SJCRH30 (cell line): ENCODE results near the gene CSRP2. TPM values are rescaled to one million over a fixed set of nuclear protein-coding genes. Genes with fewer than 3 reads are reported as not detected.

Experiments used
- DNase-seq, 2 experiments: peaks; one replicate each; pipeline ENCODE4 v3.0.0-alpha.2; 2015 to 2020
- H3K27ac ChIP-seq: fragments of 250-450 bp; sonication (Bioruptor Pico); 2 replicates; pipeline ENCODE4 v1.5.1; 2020; ENCODE audit warnings: mild to moderate bottlenecking, moderate library complexity
- H3K27me3 ChIP-seq: fragments of 250-450 bp; sonication (Bioruptor Pico); 2 replicates; pipeline ENCODE4 v1.5.1; 2020; ENCODE audit warnings: mild to moderate bottlenecking, moderate library complexity
- H3K36me3 ChIP-seq: fragments of 250-450 bp; sonication (Bioruptor Pico); 2 replicates; pipeline ENCODE4 v1.5.1; 2020; ENCODE audit warnings: mild to moderate bottlenecking, moderate library complexity
- H3K4me1 ChIP-seq: fragments of 250-450 bp; sonication (Bioruptor Pico); 2 replicates; pipeline ENCODE4 v1.5.1; 2020; ENCODE audit warnings: mild to moderate bottlenecking, moderate library complexity
- H3K4me3 ChIP-seq: fragments of 250-450 bp; sonication (Bioruptor Pico); 2 replicates; pipeline ENCODE4 v1.5.1; 2020; ENCODE audit warnings: mild to moderate bottlenecking, moderate library complexity
- H3K9me3 ChIP-seq: fragments of 250-450 bp; sonication (Bioruptor Pico); replicated peaks from 2 replicates; pipeline ENCODE4 v1.5.1; 2020; ENCODE audit warnings: mild to moderate bottlenecking, moderate library complexity
- total RNA-seq: library from RNA; depleted of rRNA; stranded (reverse); fragments of >200 nt; shearing (Covaris generic); gene quantifications from 2 replicates; pipeline ENCODE4 v1.2.3, GENCODE V29; 2014

Gene CSRP2
- total RNA-seq, 1 experiment from 2014 or later = 131 TPM

DNA sequence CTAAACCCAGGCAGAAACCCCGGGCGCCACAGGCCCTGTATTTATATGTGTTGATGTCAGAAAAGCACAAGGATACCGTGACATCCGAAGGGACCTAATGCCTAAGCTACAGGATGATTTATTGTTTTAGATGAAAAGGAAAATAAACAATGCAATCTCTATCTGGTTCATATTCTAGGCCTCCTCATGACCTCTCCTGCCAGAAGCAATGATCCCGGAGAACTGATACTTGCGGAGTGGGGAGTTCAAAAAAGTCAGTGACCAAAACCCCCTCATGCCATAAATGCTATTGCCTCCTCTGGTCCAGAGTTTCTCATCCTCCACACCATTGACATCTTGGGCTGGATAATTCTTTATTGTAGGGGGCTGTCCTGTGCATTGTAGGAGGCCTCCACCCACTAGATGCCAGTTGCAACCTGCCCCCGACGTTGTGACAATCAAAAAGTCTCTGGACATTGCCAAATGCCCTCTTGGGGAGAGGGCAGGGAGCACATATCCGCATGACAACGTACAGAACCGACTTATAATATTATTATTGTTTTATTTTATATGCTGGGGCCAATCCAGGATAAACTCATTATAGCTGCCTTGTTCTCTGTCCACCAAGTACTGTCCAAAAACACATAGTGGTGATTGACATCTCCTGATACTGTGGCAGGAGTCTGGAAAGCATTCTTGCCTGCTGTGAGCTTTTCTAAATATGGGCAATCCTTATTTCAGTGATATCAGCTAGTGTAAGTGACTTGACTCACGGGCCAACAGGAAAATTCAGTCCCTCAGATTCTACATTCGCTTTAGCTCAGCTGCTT, 1.1 kb upstream of the CSRP2 start:
- DNase-seq = no peak

DNA sequence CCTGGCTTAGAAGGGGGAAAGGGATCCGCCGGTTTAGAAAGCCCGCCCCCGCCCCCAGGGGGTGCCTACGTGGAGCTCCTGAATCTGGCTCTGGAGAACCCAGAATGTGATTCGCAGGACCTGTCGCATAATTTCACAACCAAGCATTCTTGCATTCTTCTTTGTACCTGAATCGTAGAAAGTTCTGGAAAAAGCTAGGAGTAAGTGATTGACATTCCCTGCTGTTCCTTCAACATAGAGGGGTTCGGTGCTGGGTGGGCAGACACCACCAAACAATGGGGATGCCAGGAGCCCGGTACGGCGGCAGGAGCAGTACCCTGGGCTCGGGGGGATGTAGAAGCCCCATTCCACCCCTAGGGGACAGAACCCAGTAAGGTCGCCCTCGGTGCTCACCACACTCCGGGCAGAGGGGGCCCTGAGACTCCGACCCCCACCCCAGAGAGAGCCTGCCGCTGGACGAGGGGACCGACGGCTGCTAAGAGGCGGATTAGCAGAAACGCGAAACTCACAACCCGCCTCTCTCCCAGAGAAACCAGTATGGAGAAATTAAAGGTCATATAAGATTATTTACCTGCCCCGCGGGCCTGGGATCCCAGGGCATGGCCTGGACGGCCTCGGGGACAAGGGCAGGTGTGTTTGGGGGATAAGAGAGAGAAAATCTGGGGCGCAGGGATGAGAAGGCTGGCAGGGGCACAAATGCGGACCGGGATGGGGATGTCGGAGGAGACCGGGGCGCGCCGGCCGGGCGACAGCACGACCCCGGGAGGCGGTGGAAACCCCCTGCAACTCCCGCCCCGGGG, 520 bp downstream of the CSRP2 start:
- Histone ChIP-seq H3K4me3 (peak overlapping the region; percentile 78), H3K36me3 (no peaks in the 10 kb centered on the region; the same call in 1 of the 2 replicates), H3K27me3 (no peaks in the 10 kb centered on the region), H3K4me1 (peaks cover 11% of the 10 kb centered on the region; the same call in 1 of the 2 replicates), H3K9me3 (no peaks in the 10 kb centered on the region), H3K27ac (peak overlapping the region; percentile 97)
- DNase-seq = peak; percentile 60 to 66

More for the DNA sequence above, 1.1 kb upstream of the CSRP2 start:
- Histone ChIP-seq H3K36me3 (no peaks in the 10 kb centered on the region), H3K4me1 (peaks cover 11% of the 10 kb centered on the region; the same call in 1 of the 2 replicates), H3K9me3 (no peaks in the 10 kb centered on the region), H3K27me3 (no peaks in the 10 kb centered on the region), H3K4me3 (peak overlapping the region; percentile 78), H3K27ac (peak overlapping the region; percentile 97)

DNA sequence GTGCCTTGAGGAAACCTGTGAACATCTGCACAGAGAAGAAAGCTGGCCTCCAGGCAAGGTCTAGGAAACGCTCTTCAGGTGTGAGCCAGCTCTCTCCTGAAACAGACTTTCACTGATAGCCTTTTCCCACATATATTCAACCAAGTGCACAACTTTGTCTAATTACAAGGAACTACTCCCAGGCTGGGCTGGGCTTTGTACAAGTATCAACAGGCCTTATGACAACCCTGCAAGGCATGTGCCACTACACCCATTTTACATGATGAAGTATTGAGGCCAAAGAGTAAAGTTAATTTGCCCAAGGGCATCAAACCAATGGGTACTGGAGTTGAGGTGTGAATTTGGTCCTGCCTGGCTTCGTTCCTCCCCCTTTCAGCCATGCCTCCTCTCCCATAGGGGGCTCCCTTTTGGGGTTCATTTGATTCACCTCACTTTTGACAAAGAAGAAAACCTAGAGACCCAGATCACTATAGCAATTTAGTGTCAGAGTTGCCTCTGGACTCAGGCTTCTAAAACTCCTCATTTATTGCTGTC, 2.1 kb downstream of the CSRP2 start:
- Histone ChIP-seq H3K4me1 (peaks cover 11% of the 10 kb centered on the region; the same call in 1 of the 2 replicates), H3K27ac (no peak overlapping the region), H3K27me3 (no peaks in the 10 kb centered on the region), H3K9me3 (no peaks in the 10 kb centered on the region), H3K36me3 (peaks cover 8% of the 10 kb centered on the region; the same call in 1 of the 2 replicates), H3K4me3 (peak overlapping the region; percentile 78)
- no peak for DNase-seq

DNA sequence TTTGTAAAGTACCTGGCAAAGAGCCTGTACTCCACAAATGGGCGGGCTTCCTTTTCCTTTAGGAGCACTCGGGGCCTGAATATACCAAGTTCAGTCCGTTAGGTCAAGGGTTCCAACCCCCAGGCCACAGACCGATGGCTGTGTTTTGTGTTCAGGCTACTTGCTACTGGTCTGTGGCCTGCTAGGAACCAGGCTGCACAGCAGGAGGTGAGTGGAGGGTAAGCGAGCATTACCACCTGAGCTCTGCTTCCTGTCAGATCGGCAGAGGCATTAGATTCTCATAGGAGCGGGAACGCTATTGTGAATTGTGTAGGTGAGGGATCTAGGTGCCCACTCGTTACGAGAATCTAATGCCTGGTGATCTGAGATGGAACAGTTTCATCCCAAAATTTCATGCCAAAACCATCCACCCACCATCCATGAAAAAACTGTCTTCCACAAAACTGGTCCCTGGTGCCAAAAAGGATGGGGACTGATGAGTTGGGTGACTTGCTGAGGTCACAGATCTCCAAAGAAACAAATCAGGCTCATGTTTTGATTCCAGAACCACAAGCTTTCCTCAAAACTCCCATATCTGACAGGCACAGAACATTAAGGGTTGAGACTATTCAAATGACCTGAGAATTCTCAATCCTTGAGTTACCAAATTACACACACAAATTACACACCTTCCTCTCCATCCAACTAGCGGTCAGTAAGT, 4.2 kb downstream of the CSRP2 start:
- no peaks in the 10 kb centered on the region for H3K9me3 ChIP-seq
- H3K4me1 ChIP-seq = no peaks in the 10 kb centered on the region; the same call in 1 of the 2 replicates
- H3K36me3 ChIP-seq = peaks cover 15% of the 10 kb centered on the region
- H3K27me3 ChIP-seq = no peaks in the 10 kb centered on the region
- H3K27ac ChIP-seq = no peak overlapping the region
- no peak overlapping the region for H3K4me3 ChIP-seq
- no peak for DNase-seq

DNA sequence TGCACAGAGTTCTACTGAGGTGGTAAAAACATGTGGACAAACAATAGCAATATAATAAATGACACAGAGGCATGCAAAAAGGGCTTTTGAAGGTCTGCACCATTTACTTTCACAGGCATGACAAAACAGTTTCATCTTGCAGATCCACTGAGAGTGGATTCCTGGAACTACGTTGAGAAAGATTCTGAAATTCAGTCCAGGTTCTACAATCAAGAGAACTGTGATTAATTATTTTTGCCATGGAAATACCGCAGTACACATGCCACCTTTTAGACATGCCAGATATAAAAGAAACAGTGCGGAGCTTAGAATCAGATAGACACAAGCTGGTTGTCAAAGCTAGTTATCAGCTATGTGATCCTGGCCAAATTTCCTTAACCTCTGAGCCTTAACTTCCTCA, 4.8 kb downstream of the CSRP2 start:
- no peaks in the 10 kb centered on the region for H3K9me3 ChIP-seq
- peaks cover 20% of the 10 kb centered on the region for H3K36me3 ChIP-seq
- no peaks in the 10 kb centered on the region for H3K4me1 ChIP-seq
- no peak for DNase-seq
- no peak overlapping the region for H3K27ac ChIP-seq
- no peak overlapping the region for H3K4me3 ChIP-seq
- H3K27me3 ChIP-seq = no peaks in the 10 kb centered on the region

DNA sequence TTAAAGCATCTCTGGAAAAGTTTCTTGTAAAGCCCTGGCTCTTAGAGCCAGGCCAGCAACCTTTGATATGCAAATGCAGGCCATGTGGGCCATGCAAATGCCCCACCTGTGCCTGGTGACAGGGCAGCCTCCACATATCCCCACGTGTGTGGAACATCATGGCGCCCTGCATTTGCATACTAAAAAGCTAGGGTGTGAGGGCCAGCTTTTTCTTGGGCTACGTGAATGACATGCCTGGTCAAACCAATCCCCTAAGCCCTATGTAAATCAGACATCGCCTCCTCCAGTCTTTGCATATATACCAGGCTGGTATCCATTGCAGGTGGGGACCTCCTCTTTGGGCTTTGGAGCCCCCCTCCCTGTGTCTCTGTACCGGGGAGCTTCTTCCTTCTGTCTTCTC, 6.4 kb downstream of the CSRP2 start:
- H3K4me1 ChIP-seq = peaks cover 6% of the 10 kb centered on the region
- no peaks in the 10 kb centered on the region for H3K27me3 ChIP-seq
- H3K36me3 ChIP-seq = peaks cover 25% of the 10 kb centered on the region
- H3K4me3 ChIP-seq = no peak overlapping the region
- no peak for DNase-seq
- no peaks in the 10 kb centered on the region for H3K9me3 ChIP-seq
- no peak overlapping the region for H3K27ac ChIP-seq

DNA sequence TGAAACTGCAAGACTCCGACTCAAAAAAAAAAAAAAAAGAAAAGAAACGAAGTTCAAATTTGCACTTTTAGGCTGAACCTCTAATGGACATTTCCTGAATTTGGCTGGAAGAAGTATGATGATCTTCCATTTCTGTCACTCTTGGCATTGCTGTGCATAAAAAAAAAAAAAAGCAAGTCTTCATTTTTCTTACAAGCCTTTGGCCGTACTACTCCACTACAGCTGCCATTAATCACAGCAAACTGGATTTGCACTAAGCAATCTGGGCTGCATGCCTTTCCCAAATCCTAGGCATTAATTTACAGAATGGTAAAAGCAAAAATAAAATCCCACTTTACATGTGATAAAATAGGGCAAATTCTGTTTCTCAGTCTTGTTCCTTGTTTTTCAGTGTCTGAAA, 7.1 kb downstream of the CSRP2 start:
- H3K27me3 ChIP-seq = no peaks in the 10 kb centered on the region
- no peak for DNase-seq
- peaks cover 8% of the 10 kb centered on the region for H3K4me1 ChIP-seq
- no peak overlapping the region for H3K27ac ChIP-seq
- H3K36me3 ChIP-seq = peaks cover 25% of the 10 kb centered on the region
- no peak overlapping the region for H3K4me3 ChIP-seq
- H3K9me3 ChIP-seq = no peaks in the 10 kb centered on the region

DNA sequence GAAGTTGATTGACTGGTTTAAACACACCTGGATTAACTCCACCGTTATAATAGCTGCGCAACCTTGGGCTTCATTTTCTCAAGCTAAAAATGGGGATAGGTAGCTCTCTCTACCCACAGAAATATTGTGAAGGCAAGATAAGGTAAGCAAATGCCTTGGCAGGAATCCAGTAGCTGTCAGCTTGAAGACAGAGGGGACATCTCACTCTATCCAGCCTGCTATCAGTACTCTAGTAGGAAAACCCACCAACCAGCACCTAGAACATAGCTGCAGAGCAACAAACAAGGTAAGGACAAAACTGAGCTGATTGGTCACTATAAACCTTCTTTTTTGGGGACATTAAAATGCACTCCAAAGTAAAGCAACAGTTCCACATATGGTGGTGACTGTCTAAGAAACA, 7.7 kb downstream of the CSRP2 start:
- DNase-seq = no peak
- H3K4me3 ChIP-seq = no peak overlapping the region
- H3K9me3 ChIP-seq = no peaks in the 10 kb centered on the region
- H3K36me3 ChIP-seq = peaks cover 25% of the 10 kb centered on the region
- H3K4me1 ChIP-seq = peaks cover 8% of the 10 kb centered on the region
- no peaks in the 10 kb centered on the region for H3K27me3 ChIP-seq
- H3K27ac ChIP-seq = no peak overlapping the region

DNA sequence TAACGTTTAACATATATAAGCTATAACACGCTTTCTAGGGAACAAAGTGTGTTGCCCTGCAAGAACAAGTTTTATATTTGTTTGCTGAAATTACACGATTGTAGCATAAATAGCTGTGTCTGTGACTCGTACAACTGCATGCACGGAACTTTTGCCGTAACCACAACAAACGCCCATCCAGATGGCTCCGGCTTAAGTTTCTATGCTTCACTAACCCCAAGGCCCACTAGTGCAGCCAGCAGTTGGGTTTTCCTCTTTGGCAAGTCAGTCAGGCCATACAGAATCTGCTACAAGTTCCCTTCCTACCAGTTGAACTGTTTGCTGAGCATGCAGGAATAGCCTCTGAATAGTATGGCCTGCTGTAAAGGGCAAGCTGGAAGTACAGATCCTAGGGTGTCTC, 12.1 kb downstream of the CSRP2 start:
- DNase-seq = peak; percentile 86 to 90
- Histone ChIP-seq H3K4me1 (peaks cover 44% of the 10 kb centered on the region), H3K27ac (peak overlapping the region; percentile 96), H3K9me3 (no peaks in the 10 kb centered on the region), H3K36me3 (peaks cover 40% of the 10 kb centered on the region), H3K4me3 (peak overlapping the region; percentile 40), H3K27me3 (no peaks in the 10 kb centered on the region)

DNA sequence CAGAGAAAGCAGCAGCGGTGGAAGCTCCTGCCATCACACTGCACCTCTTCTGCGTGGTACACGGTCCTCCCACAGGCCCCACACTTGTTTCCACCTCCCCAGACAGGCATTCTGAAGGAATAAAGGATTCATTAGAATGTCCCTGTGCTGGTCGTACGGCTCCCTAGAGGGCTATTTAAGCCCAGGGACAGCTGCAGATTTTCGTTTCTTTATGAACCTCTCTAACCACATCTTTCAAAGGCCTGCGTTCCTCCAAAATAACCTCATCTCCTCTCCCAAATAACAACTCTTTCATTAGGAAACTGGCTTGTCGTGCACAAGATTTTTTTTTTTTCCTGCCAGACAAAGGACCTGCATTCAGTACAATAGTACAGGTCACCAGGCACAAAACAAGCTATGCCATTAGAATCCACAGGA, 12.7 kb downstream of the CSRP2 start:
- H3K27ac ChIP-seq = peak overlapping the region; percentile 96
- peak overlapping the region; percentile 40 for H3K4me3 ChIP-seq
- no peaks in the 10 kb centered on the region for H3K27me3 ChIP-seq
- no peaks in the 10 kb centered on the region for H3K9me3 ChIP-seq
- H3K4me1 ChIP-seq = peaks cover 44% of the 10 kb centered on the region
- peaks cover 45% of the 10 kb centered on the region for H3K36me3 ChIP-seq
- DNase-seq = peak; percentile 80 to 93

DNA sequence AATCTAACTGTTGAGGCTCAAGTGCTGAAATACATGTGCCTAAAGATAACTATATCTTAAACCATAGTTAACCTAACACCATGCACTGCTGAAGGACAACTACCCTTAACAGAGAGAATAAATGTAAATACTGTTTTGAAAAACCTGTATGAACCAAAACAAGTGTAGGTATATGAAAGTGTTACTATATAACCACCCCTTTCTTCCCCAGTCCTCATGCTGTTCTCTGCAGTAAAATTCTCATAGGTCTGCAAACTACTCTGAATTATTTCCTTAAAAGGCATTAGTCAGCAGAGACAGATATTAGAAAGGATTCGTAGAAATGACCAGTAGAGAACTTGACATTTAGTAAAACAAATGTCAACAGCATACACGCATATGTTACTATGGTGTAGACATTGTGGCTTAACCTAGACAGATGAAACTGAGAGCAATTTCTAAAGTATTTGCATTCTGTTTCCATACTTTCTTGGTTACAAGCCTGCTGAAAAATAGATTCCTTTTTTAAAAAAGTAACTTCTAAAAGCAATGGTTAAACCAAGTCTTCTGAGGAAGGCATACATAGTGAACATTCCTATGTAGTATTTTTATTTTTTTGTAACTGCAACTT, 13.9 kb downstream of the CSRP2 start:
- peaks cover 44% of the 10 kb centered on the region for H3K4me1 ChIP-seq
- DNase-seq = no peak
- H3K27me3 ChIP-seq = no peaks in the 10 kb centered on the region
- H3K9me3 ChIP-seq = no peaks in the 10 kb centered on the region
- peak overlapping the region; percentile 96 for H3K27ac ChIP-seq
- peaks cover 46% of the 10 kb centered on the region for H3K36me3 ChIP-seq
- H3K4me3 ChIP-seq = no peak overlapping the region

DNA sequence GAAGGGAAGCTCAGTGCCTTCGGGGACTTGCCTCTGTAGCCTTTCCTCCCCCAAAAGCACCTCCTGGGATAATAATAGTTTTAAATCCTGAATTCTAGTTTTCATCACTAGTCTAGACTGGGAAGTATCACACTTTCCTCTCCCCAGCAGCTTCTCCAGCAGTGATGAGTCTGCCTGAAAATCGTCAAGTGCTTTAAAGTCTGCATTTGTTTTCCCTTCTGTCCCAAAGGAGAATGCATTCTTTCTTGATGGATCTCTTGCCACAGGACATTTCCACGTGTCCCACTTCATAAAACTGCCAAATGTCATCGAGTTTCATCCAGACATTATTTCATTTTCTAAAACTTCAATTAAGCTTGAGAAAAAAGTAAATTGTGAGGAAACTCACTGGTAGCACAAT, 15.0 kb downstream of the CSRP2 start:
- Histone ChIP-seq H3K27me3 (no peaks in the 10 kb centered on the region), H3K36me3 (peaks cover 48% of the 10 kb centered on the region), H3K9me3 (no peaks in the 10 kb centered on the region), H3K4me3 (no peak overlapping the region), H3K27ac (peak overlapping the region; percentile 96), H3K4me1 (peaks cover 44% of the 10 kb centered on the region)
- DNase-seq = peak in 1 of 2 experiments; percentile 37

DNA sequence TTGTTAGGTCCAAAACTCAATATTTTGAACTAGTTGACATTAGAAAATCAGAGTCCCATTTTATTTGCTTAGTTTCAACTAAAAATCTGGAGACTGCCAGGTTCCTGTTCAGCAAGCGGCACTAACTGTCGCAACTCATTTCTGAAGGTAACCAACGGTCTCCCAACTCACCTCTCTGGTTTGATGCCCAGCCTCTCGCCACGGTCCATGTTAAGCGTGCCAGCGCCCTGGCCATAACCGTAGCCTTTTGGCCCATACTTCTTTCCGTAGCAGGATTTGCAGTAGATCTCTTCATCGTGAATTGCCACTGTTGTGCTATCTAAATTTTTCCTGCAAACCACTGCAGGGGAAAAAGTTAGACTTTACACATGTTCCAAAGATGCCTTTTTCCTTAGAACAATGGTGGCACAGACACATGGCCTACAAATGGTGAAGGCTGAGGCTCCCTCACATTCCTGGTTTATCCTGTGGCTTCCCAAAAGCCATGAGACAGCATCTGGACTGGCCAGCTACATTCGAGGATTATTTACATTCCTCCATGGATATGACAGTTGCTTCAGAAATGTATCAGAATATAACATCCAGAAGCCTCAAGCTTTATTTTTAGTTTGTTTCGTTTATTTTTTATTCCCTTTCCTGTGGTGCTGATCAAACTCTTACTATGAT, 15.7 kb downstream of the CSRP2 start:
- Histone ChIP-seq H3K4me3 (no peak overlapping the region), H3K9me3 (no peaks in the 10 kb centered on the region), H3K27ac (peak overlapping the region; percentile 96), H3K4me1 (peaks cover 44% of the 10 kb centered on the region), H3K36me3 (peaks cover 54% of the 10 kb centered on the region), H3K27me3 (no peaks in the 10 kb centered on the region)
- DNase-seq = peak; percentile 75 to 88

DNA sequence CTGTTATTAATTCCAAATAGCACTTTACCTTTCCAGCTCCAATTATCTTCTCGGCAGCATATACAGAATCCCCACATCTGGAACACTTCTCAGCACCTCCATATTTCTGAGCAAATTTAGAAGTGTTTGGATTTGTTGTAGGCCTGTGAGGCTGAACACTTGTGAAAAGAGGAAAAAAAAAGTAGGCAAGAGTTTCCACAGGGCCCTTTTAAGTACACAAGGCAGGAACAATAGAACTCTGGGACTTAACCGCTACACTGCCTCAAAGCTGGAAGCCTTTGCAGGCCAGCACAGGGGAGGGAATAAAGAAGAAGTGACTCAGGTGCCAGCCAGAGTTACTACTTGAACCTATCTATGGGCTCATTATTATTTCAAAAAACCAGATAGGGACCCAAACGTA, 18.6 kb downstream of the CSRP2 start:
- H3K9me3 ChIP-seq = peaks cover 5% of the 10 kb centered on the region; the same call in 1 of the 2 replicates
- H3K4me1 ChIP-seq = peaks cover 28% of the 10 kb centered on the region
- H3K27me3 ChIP-seq = no peaks in the 10 kb centered on the region
- no peak overlapping the region for H3K4me3 ChIP-seq
- DNase-seq = no peak
- peaks cover 65% of the 10 kb centered on the region for H3K36me3 ChIP-seq
- no peak overlapping the region for H3K27ac ChIP-seq
